ENCODE results near the gene EPHB3.

- no peak for TF ChIP-seq POLR2A (IDR thresholded peaks at IDR 0.05; ENCODE audit: low read depth, low read length)
- TF ChIP-seq CTCF (conservative IDR thresholded peaks at IDR 0.05; ENCODE audit: low read depth, low read length): no peak
- no peak for TF ChIP-seq RAD21 (IDR thresholded peaks at IDR 0.05; ENCODE audit: low read length)
- TF ChIP-seq NFE2L2 (IDR thresholded peaks at IDR 0.05; ENCODE audit: low read depth, low read length): no peak
- no peak for TF ChIP-seq USF2 (IDR thresholded peaks at IDR 0.05; ENCODE audit: low read depth, low read length)
These were observed 21.7 kb upstream of the EPHB3 start for GRCh38 chr3:184539801-184540435.
